ENCODE measurements around the gene TRPM4.

DNA sequence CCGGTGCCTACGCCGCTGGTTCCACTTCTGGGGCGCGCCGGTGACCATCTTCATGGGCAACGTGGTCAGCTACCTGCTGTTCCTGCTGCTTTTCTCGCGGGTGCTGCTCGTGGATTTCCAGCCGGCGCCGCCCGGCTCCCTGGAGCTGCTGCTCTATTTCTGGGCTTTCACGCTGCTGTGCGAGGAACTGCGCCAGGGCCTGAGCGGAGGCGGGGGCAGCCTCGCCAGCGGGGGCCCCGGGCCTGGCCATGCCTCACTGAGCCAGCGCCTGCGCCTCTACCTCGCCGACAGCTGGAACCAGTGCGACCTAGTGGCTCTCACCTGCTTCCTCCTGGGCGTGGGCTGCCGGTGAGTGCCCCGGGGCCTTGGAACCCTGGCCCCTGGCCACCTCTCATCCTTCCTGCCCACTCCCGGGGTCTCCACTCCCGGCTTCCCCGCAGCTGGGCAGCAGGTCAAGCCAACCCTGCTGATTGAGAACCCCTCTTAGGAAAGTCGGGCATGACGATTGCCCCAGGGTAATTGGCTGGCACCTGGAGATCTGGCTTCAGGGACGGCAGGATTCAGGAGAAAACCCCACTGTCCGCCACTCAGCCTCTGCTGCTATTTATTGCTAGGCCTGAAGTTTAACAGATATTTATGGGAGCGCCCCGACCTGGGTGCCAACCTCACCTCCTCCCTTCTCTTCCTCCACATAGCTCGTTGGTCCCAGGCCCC is 39.1 kb downstream of the TRPM4 start:
- no peak for TF ChIP-seq POLR2A (IDR thresholded peaks at IDR 0.05)
- no peak for TF ChIP-seq CTCF (IDR thresholded peaks at IDR 0.05)

All from body of pancreas (tissue), 4 donors.